ENCODE measurements around the gene KMT2E.

KMT2E gene

DNA sequence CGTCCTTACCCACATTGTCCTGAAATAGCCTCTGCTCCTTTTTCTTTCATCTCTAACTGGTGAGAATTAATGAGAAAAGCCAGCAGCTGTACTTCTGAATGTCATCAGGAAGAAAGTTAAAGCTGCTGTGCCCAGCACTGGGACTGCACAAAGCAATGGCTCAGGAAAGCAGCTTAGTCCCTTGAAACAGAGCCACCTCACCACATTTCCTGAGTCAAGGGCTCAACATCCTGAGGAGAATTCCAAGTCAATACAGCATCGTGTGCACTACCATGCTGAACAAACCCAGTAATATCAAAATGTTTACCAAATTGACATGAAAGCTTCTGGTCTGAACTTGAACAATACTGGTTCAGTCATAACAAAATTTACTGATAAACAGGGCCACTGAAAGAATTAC, 140.1 kb downstream of the KMT2E start:
- H3K4me3 ChIP-seq (ENCODE audit: low read depth in 1 of 2, low read length in 2 of 2), result no peak overlapping the region
- no peaks in the 10 kb centered on the region for H3K4me1 ChIP-seq (ENCODE audit: control insufficient read depth in 1 of 2, insufficient read depth in 2 of 2, low read length in 2 of 2)
- no peaks in the 10 kb centered on the region for H3K27me3 ChIP-seq (ENCODE audit: control insufficient read depth in 1 of 2, insufficient read depth in 2 of 2, low read length in 2 of 2)
- no peaks in the 10 kb centered on the region for H3K9me3 ChIP-seq (ENCODE audit: control insufficient read depth in 1 of 2, low read length in 2 of 2)
- no peaks in the 10 kb centered on the region for H3K36me3 ChIP-seq (ENCODE audit: control insufficient read depth in 1 of 2, insufficient read depth in 2 of 2, low read length in 2 of 2)
- no peak overlapping the region for H3K27ac ChIP-seq (ENCODE audit: low read depth, low read length)
- no peak overlapping the region for H3K9ac ChIP-seq (ENCODE audit: low read depth in 1 of 2, low read length in 2 of 2)

- H3K4me1 ChIP-seq (ENCODE audit: control insufficient read depth in 1 of 2, insufficient read depth in 2 of 2, low read length in 2 of 2), result no peaks in the 10 kb centered on the region
- H3K27me3 ChIP-seq (ENCODE audit: control insufficient read depth in 1 of 2, insufficient read depth in 2 of 2, low read length in 2 of 2), result no peaks in the 10 kb centered on the region
- no peak overlapping the region for H3K9ac ChIP-seq (ENCODE audit: low read depth in 1 of 2, low read length in 2 of 2)
- H3K4me3 ChIP-seq (ENCODE audit: low read depth in 1 of 2, low read length in 2 of 2), result no peak overlapping the region
- H3K36me3 ChIP-seq (ENCODE audit: control insufficient read depth in 1 of 2, insufficient read depth in 2 of 2, low read length in 2 of 2), result peaks cover 0 to 6% of the 10 kb centered on the region in 2 donors
- no peak overlapping the region for H3K27ac ChIP-seq (ENCODE audit: low read depth, low read length)
- no peaks in the 10 kb centered on the region for H3K9me3 ChIP-seq (ENCODE audit: control insufficient read depth in 1 of 2, low read length in 2 of 2)
Observed at GRCh38 chr7:105156731-105157130, 142.7 kb downstream of the KMT2E start.

GRCh38 chr7:105157278-105157677, 143.3 kb downstream of the KMT2E start:
- Histone ChIP-seq H3K4me1 (ENCODE audit: control insufficient read depth in 1 of 2, insufficient read depth in 2 of 2, low read length in 2 of 2) (no peaks in the 10 kb centered on the region), H3K27me3 (ENCODE audit: control insufficient read depth in 1 of 2, insufficient read depth in 2 of 2, low read length in 2 of 2) (no peaks in the 10 kb centered on the region), H3K27ac (ENCODE audit: low read depth, low read length) (no peak overlapping the region), H3K36me3 (ENCODE audit: control insufficient read depth in 1 of 2, insufficient read depth in 2 of 2, low read length in 2 of 2) (peaks cover 0 to 6% of the 10 kb centered on the region in 2 donors), H3K4me3 (ENCODE audit: low read depth in 1 of 2, low read length in 2 of 2) (no peak overlapping the region), H3K9ac (ENCODE audit: low read depth in 1 of 2, low read length in 2 of 2) (no peak overlapping the region), H3K9me3 (ENCODE audit: control insufficient read depth in 1 of 2, low read length in 2 of 2) (no peaks in the 10 kb centered on the region)

- H3K4me3 ChIP-seq (ENCODE audit: low read depth in 1 of 2, low read length in 2 of 2), result no peak overlapping the region
- H3K36me3 ChIP-seq (ENCODE audit: control insufficient read depth in 1 of 2, insufficient read depth in 2 of 2, low read length in 2 of 2), result peaks cover 9 to 17% of the 10 kb centered on the region in 2 donors
- no peak overlapping the region for H3K9ac ChIP-seq (ENCODE audit: low read depth in 1 of 2, low read length in 2 of 2)
- no peaks in the 10 kb centered on the region for H3K27me3 ChIP-seq (ENCODE audit: control insufficient read depth in 1 of 2, insufficient read depth in 2 of 2, low read length in 2 of 2)
- no peak overlapping the region for H3K27ac ChIP-seq (ENCODE audit: low read depth, low read length)
- no peaks in the 10 kb centered on the region for H3K4me1 ChIP-seq (ENCODE audit: control insufficient read depth in 1 of 2, insufficient read depth in 2 of 2, low read length in 2 of 2)
- no peaks in the 10 kb centered on the region for H3K9me3 ChIP-seq (ENCODE audit: control insufficient read depth in 1 of 2, low read length in 2 of 2)
Observed at GRCh38 chr7:105161366-105161765, 147.4 kb downstream of the KMT2E start.

All from duodenal mucosa (tissue), 2 donors.